Adrenal gland (tissue), 19 donors: Measurements from ENCODE around the gene SBK2. TPM values are rescaled to one million over a fixed set of nuclear protein-coding genes. Genes with fewer than 3 reads are reported as not detected.
"Not testable (repeated sequence)": the region's sequence is repeated elsewhere in the genome, so short reads cannot be mapped to it uniquely, and the experiment has no call there.

Experiments used
- DNase-seq, 7 donors: peaks; one replicate each; pipeline ENCODE4 v3.0.0-alpha.2; 2019 to 2020
- H3K27ac ChIP-seq, 5 donors: fragments of 200-600 bp; sonication (generic) in 4 of 5; 1 replicate in 3 of 5; 2 replicates in 2 of 5; pipeline versions ENCODE4 v1.5.1 to v1.8.0; 2016 to 2020; ENCODE audit warnings: mild to moderate bottlenecking in 1 of 5
- H3K27me3 ChIP-seq: fragments of 200-600 bp; 2 replicates; pipeline ENCODE4 v1.8.0; 2021
- H3K36me3 ChIP-seq, 2 donors: fragments of 200-600 bp; replicated peaks in 1 of 2; 1 replicate in 1 of 2; 2 replicates in 1 of 2; pipeline versions ENCODE4 v1.5.1 to v1.8.0; 2018 to 2022
- H3K4me1 ChIP-seq, 2 donors: fragments of 200-600 bp; replicated peaks in 1 of 2; 1 replicate in 1 of 2; 2 replicates in 1 of 2; pipeline versions ENCODE4 v1.5.1 to v1.8.0; 2018 to 2021
- H3K4me3 ChIP-seq, 4 donors: fragments of 200-600 bp; sonication (generic) in 3 of 4; one replicate each; pipeline ENCODE4 v1.5.1; 2016 to 2018
- H3K9me3 ChIP-seq, 3 donors: fragments of 200-600 bp; sonication (generic) in 1 of 3; replicated peaks in 1 of 3; 1 replicate in 2 of 3; 2 replicates in 1 of 3; pipeline versions ENCODE4 v1.5.1 to v1.8.0; 2016 to 2021
- POLR2A ChIP-seq, 2 donors: fragments of 450-650 bp; IDR thresholded peaks; one replicate each; pipeline ENCODE4 v1.6.1; 2017; ENCODE audit warnings: antibody characterized with exemption in 2 of 2, mild to moderate bottlenecking in 2 of 2, moderate library complexity in 1 of 2
- WGBS, 4 donors: extraction: QIAGEN DNeasy Blood & Tissue Kit in 2 of 4; methylation state at CpG; one replicate each; pipeline versions ENCODE4 v1.1.5 to v1.1.7; 2013 to 2017; 5-methylcytosine and 5-hydroxymethylcytosine counted together
- intact Hi-C, 2 donors: fragments of 100-400 bp; cut with DNase I; formaldehyde crosslinking; loops; one replicate each; pipeline versions ENCODE4 v1.14.1 to v1.15.0; 2022 to 2023
- long read RNA-seq, 10 donors: library from polyadenylated mRNA in 3 of 10; unstranded in 2 of 10; stranded (forward) in 1 of 10; transcript quantifications; one replicate each; pipeline ENCODE4 v2.0.0 and lab custom pipeline, GENCODE V29; 2021 to 2026
- polyA plus RNA-seq, 3 donors: library from polyadenylated mRNA; stranded (reverse); fragments of 200-250 nt in 2 of 3; fragments of 350-450 nt in 1 of 3; fragmentation: Illumina TruSeq in 1 of 3; extraction: RNeasy Lipid Tissue Mini Kit (QIAGEN cat#74804) in 1 of 3; gene quantifications; one replicate each; pipeline ENCODE4 v1.2.3, GENCODE V29; 2013 to 2014
- total RNA-seq, 9 donors: library from RNA; depleted of rRNA in 4 of 9; stranded (reverse); fragments of >200 nt in 4 of 9; fragments of 120-200 nt in 1 of 9; fragmentation: NEBNext Ultra II Directional in 1 of 9; extraction: Animal tissue kit (Norgen Biotek cat#: 25700) in 1 of 9; gene quantifications; one replicate each; pipeline versions ENCODE4 v1.1.0 to v1.2.4, GENCODE V29; 2013 to 2023
- TF ChIP-seq, protein P1 (sequence below), 6 experiments: fragments of 450-650 bp in 4 of 6; fragments of 200-600 bp in 2 of 6; sonication (generic) in 1 of 6; IDR thresholded peaks; 1 replicate in 5 of 6; 2 replicates in 1 of 6; pipeline versions ENCODE4 v1.5.1 to v1.8.0; 2016 to 2021; ENCODE audit warnings: antibody characterized with exemption in 6 of 6, mild to moderate bottlenecking in 2 of 6, moderate library complexity in 1 of 6
- donor health status: healthy with polysubstance abuse.
- donor health status: Bipolar disorder and iron deficiency.
- donor health status: DM: yes; HTN: yes; CAD: no.
- donor health status: DM: no; HTN: no; CAD: no.
- donor health status: DM: no; HTN: no; CAD: no.
- donor health status: DM: yes; HTN: yes; CAD: no.

The SBK2 gene
- total RNA-seq, result not detected
- polyA plus RNA-seq, result not detected
- long read RNA-seq, donor 1, result 0 reads
- long read RNA-seq, donor 2, result 0 reads
- long read RNA-seq, donor 3, result 0 reads
- long read RNA-seq, donor 4, result 0 reads
- long read RNA-seq, donor 5, result 0 reads
- long read RNA-seq, donor 6, result 0 reads
- long read RNA-seq, donor 7, result 0 reads
- long read RNA-seq, donor 8, result 0 reads
- long read RNA-seq, donor 9, result 0 reads
- long read RNA-seq, donor 10, result 0 reads

DNA sequence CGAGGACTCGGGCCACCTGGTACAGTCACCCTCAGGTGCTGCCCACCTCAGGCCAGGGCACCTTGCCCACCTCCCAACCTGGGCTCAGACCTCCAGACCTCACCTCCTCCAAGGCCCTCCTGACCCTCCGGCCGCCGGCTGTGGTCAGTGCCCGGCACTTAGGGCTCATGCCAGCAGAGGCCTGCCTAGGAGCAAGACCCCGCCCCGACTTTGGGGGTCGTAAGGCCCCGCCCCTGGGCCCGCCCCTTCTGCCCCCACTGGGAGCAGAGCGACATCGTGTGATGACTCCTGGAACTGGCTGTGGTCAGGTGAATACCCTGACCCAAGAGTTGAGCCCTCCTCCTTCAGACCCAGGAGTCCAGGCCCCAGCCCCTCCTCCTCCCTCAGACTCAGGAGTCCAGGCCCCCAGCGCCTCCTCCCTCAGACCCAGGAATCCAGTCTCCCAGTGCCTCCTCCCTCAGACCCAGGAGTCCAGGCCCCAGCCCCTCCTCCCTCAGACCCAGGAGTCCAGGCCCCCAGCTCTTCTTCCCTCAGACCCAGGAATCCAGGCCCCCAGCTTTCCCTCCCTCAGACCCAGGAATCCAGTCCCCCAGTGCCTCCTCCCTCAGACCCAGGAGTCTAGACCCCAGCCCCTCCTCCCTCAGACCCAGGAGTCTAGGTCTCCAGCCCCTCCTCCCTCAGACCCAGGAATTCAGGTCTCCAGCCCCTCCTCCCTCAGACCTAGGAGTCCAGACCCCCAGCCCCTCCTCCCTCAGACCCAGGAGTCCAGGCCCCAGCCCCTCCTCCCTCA lies at the start of gene SBK2:
SBK2 (minus strand) TSS at position 183 of the 790 bp plus-strand sequence. CDS start 839 bp downstream, outside the sequence.
- no peak for DNase-seq
- Histone ChIP-seq H3K4me1 (no peaks in the 10 kb centered on the region), H3K4me3 (no peak within 1 kb of the TSS), H3K27me3 (peaks cover 7% of the 10 kb centered on the region), H3K9me3 (no peaks in the 10 kb centered on the region), H3K36me3 (no peaks in the 10 kb centered on the region), H3K27ac (no peak within 1 kb of the TSS)
- TF ChIP-seq, protein P1, sequence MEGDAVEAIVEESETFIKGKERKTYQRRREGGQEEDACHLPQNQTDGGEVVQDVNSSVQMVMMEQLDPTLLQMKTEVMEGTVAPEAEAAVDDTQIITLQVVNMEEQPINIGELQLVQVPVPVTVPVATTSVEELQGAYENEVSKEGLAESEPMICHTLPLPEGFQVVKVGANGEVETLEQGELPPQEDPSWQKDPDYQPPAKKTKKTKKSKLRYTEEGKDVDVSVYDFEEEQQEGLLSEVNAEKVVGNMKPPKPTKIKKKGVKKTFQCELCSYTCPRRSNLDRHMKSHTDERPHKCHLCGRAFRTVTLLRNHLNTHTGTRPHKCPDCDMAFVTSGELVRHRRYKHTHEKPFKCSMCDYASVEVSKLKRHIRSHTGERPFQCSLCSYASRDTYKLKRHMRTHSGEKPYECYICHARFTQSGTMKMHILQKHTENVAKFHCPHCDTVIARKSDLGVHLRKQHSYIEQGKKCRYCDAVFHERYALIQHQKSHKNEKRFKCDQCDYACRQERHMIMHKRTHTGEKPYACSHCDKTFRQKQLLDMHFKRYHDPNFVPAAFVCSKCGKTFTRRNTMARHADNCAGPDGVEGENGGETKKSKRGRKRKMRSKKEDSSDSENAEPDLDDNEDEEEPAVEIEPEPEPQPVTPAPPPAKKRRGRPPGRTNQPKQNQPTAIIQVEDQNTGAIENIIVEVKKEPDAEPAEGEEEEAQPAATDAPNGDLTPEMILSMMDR (IDR thresholded peaks at IDR 0.05), result no peak
- TF ChIP-seq POLR2A (IDR thresholded peaks at IDR 0.05), result no peak
- intact Hi-C loops, result loop anchor here in 1 of 2 donors (5.0 kb wide), 1 partner anchor 35 kb away; no protein-coding TSS in a partner anchor
- WGBS, 4 donors, result 11 to 32% (median 26%) methylated on average over 3 to 14 of the region's 14 CpGs

- intact Hi-C loops, result no loop called here
- peak; percentile 76 to 89 (median 83) for DNase-seq
Measured at GRCh38 chr19:55585658-55586339, 48.9 kb upstream of the SBK2 start.

DNA sequence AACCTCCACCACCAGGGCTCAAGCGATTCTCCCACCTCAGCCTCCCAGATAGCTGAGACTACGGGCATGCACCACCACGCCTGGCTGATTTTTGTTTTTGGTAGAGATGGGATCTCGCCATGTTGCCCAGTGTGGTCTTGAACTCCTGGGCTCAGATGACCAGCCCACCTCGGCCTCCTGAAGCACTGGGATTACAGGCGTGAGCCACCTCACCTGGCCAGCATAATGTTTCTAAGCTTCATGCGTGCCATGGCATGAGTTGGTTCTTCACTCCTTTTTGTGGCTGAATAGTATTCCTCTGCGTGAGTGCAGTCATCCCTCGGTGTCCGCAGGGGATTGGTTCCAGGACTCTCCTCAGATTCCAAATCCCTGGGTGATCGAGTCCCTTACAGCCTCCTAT lies 47.9 kb upstream of the SBK2 start:
- no peaks in the 10 kb centered on the region for H3K9me3 ChIP-seq
- no peak for TF ChIP-seq POLR2A (IDR thresholded peaks at IDR 0.05)
- TF ChIP-seq, protein P1 (IDR thresholded peaks at IDR 0.05), result no peak
- peaks cover 26 to 33% of the 10 kb centered on the region in 2 donors for H3K4me1 ChIP-seq
- H3K4me3 ChIP-seq, result no peak overlapping the region
- no peak overlapping the region for H3K27ac ChIP-seq
- H3K36me3 ChIP-seq, result no peaks in the 10 kb centered on the region
- WGBS, 4 donors, result 78 to 95% (median 94%) methylated on average over 10 to 11 of the region's 11 CpGs
- H3K27me3 ChIP-seq, result no peaks in the 10 kb centered on the region
- no peak for DNase-seq
- intact Hi-C loops, result no loop called here

More at GRCh38 chr19:55585658-55586339, 48.9 kb upstream of the SBK2 start:
- H3K27ac ChIP-seq, result peak overlapping the region in 4 of 5 donors; percentile 13 to 77 (median 66)
- TF ChIP-seq POLR2A (IDR thresholded peaks at IDR 0.05), result no peak
- TF ChIP-seq, protein P1 (IDR thresholded peaks at IDR 0.05), result no peak
- peaks cover 26 to 32% of the 10 kb centered on the region in 2 donors for H3K4me1 ChIP-seq
- H3K9me3 ChIP-seq, result no peaks in the 10 kb centered on the region
- WGBS, 4 donors, result 2 to 12% (median 5%) methylated on average over 24 to 36 of the region's 36 CpGs
- H3K27me3 ChIP-seq, result no peaks in the 10 kb centered on the region
- H3K36me3 ChIP-seq, result no peaks in the 10 kb centered on the region
- peak overlapping the region in 2 of 4 donors; percentile 26 to 55 for H3K4me3 ChIP-seq

DNA sequence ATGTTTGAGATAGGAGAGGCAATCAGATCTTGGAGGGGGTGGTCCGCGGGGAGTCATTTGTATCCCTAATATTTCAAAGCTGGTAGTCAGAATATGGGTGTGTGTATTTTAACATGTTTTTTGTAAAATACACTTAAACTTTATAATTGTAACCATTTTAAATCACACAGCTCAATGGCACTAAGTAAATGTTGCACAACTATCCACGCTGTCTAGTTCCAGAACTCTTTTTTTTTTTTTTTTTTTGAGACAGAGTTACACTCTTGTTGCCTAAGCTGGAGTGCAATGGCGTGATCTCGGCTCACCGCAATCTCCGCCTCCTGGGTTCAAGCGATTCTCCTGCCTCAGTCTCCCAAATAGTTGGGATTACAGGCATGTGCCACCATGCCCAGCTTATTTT lies 47.0 kb upstream of the SBK2 start:
- H3K9me3 ChIP-seq, H3K27me3 ChIP-seq, H3K36me3 ChIP-seq, H3K4me3 ChIP-seq, H3K27ac ChIP-seq, DNase-seq, intact Hi-C loops: not testable (repeated sequence)
- WGBS, 4 donors, result 76 to 82% (median 77%) methylated on average over 8 of the region's 8 CpGs
- H3K4me1 ChIP-seq, result peaks cover 26 to 37% of the 10 kb centered on the region in 2 donors

- H3K9me3 ChIP-seq, DNase-seq, intact Hi-C loops, H3K27me3 ChIP-seq, H3K36me3 ChIP-seq, H3K27ac ChIP-seq: not testable (repeated sequence)
- Histone ChIP-seq H3K4me3 (peak overlapping the region in 1 of 4 donors; percentile 9), H3K4me1 (peaks cover 26 to 31% of the 10 kb centered on the region in 2 donors)
- WGBS, 4 donors, result 40 to 78% (median 63%) methylated on average over 3 to 4 of the region's 4 CpGs
Measured at GRCh38 chr19:55582284-55582683, 45.4 kb upstream of the SBK2 start.
